Stomach (tissue), 19 donors: ENCODE results near the gene CES5A. TPM values are rescaled to one million over a fixed set of nuclear protein-coding genes. Genes with fewer than 3 reads are reported as not detected.

Experiments
- DNase-seq, 2 donors: peaks; one replicate each; pipeline versions ENCODE4 v3.0.0 to v3.0.0-alpha.2; 2013 to 2019
- H3K27ac ChIP-seq, 5 donors: fragments of 200-600 bp in 4 of 5; sonication (generic) in 4 of 5; one replicate each; pipeline ENCODE4 v1.5.1; 2013 to 2019; ENCODE audit warnings: mild to moderate bottlenecking in 1 of 5, moderate library complexity in 1 of 5
- H3K27me3 ChIP-seq, 3 donors: fragments of 200-600 bp; sonication (generic); one replicate each; pipeline ENCODE4 v1.5.1; 2017 to 2019; ENCODE audit warnings: mixed run types in 1 of 3
- H3K36me3 ChIP-seq, 4 donors: fragments of 200-600 bp; sonication (generic); 1 replicate in 3 of 4; 2 replicates in 1 of 4; pipeline ENCODE4 v1.5.1; 2016 to 2019
- H3K4me1 ChIP-seq, 4 donors: fragments of 200-600 bp; sonication (generic); one replicate each; pipeline ENCODE4 v1.5.1; 2016 to 2019
- H3K4me3 ChIP-seq, 4 donors: fragments of 200-600 bp; sonication (generic) in 3 of 4; one replicate each; pipeline ENCODE4 v1.5.1; 2016 to 2019; ENCODE audit warnings: mild to moderate bottlenecking in 1 of 4
- H3K9me3 ChIP-seq, 4 donors: fragments of 200-600 bp; sonication (generic); one replicate each; pipeline ENCODE4 v1.5.1; 2016 to 2019
- CTCF ChIP-seq, 7 experiments: fragments of 450-650 bp in 4 of 7; fragments of 200-600 bp in 3 of 7; sonication (generic) in 3 of 7; IDR thresholded peaks; one replicate each; pipeline ENCODE4 v1.5.1; 2016 to 2019; ENCODE audit warnings: antibody characterized with exemption in 7 of 7, control low read depth in 2 of 7, mild to moderate bottlenecking in 1 of 7
- EP300 ChIP-seq: sonication (generic); formaldehyde crosslinking; IDR thresholded peaks from one replicate; pipeline ENCODE4 v1.6.1; 2017; ENCODE audit warnings: antibody characterized with exemption
- POLR2A ChIP-seq, 4 donors: fragments of 450-650 bp; IDR thresholded peaks; one replicate each; pipeline ENCODE4 v1.6.1; 2016; ENCODE audit warnings: antibody characterized with exemption in 4 of 4, control low read depth in 2 of 4, mild to moderate bottlenecking in 1 of 4, moderate library complexity in 1 of 4
- POLR2AphosphoS5 ChIP-seq, 3 donors: sonication (generic); formaldehyde crosslinking; IDR thresholded peaks; one replicate each; pipeline ENCODE4 v1.6.1; 2016; ENCODE audit warnings: antibody characterized with exemption in 3 of 3
- WGBS, 5 donors: extraction: QIAGEN DNeasy Blood & Tissue Kit in 3 of 5; methylation state at CpG; one replicate each; pipeline versions ENCODE4 v1.1.5 to v1.1.7; 2013 to 2018; 5-methylcytosine and 5-hydroxymethylcytosine counted together
- intact Hi-C: fragments of 100-400 bp; cut with DNase I; formaldehyde crosslinking; loops from one replicate; pipeline ENCODE4 v1.15.1; 2023; ENCODE audit warnings: low total_unique reads
- long read RNA-seq, 10 donors: transcript quantifications; one replicate each; lab custom pipeline, GENCODE V29; 2026
- polyA plus RNA-seq, 3 donors: library from polyadenylated mRNA; stranded (reverse); fragments of 200-250 nt; gene quantifications; one replicate each; pipeline ENCODE4 v1.2.3, GENCODE V29; 2013
- total RNA-seq, 5 donors: library from RNA; depleted of rRNA; stranded (reverse); fragments of >200 nt; gene quantifications; one replicate each; pipeline versions ENCODE4 v1.1.0 to v1.2.3, GENCODE V29; 2014 to 2016
- donor health status: healthy with polysubstance abuse.
- donor health status: Bipolar disorder and iron deficiency.
- donor health status: healthy.

Gene CES5A
- total RNA-seq (not detected), polyA plus RNA-seq (not detected)
- long read RNA-seq, donor 1, result 0 reads
- long read RNA-seq, donor 2, result 0 reads
- long read RNA-seq, donor 3, result 0 reads
- long read RNA-seq, donor 4, result 0 reads
- long read RNA-seq, donor 5, result 0 reads
- long read RNA-seq, donor 6, result 0 reads
- long read RNA-seq, donor 7, result 0 reads
- long read RNA-seq, donor 8, result 0 reads
- long read RNA-seq, donor 9, result 0 reads
- long read RNA-seq, donor 10, result 0 reads

DNA sequence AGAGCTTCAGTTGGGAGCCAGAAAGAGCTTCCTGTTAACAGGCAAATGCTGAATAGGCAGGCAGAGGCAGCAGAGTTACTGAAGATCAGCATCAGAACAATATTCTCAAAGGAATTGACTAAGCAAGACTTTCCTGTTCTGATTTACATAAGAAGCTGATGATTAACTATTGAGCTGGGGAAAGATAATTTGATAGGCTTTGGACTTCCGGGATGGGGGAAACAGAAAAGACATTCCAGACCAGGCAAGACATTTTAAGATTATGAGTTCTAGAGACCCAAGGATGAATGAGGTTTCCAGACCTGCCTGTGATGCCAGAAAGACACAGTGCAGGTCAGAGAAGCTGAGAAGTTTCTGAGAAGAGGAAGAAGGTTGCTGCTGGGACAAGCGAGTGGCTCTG is at the start of gene CES5A:
TSS of gene CES5A (minus strand) at position 101 of the 400 bp plus-strand sequence. CDS start 152 bp downstream, outside the sequence.
- H3K27me3 ChIP-seq, result peaks cover 0 to 28% (median 0%) of the 10 kb centered on the region in 3 donors
- H3K36me3 ChIP-seq, result no peaks in the 10 kb centered on the region
- no peaks in the 10 kb centered on the region for H3K4me1 ChIP-seq
- no peak within 1 kb of the TSS for H3K27ac ChIP-seq
- no peak within 1 kb of the TSS for H3K4me3 ChIP-seq
- no peak for TF ChIP-seq CTCF (IDR thresholded peaks at IDR 0.05)
- H3K9me3 ChIP-seq, result no peaks in the 10 kb centered on the region
- intact Hi-C loops, result no loop called here
- 56 to 68% (median 66%) methylated on average over 2 of the region's 2 CpGs for WGBS, 5 donors
- DNase-seq, result no peak

DNA sequence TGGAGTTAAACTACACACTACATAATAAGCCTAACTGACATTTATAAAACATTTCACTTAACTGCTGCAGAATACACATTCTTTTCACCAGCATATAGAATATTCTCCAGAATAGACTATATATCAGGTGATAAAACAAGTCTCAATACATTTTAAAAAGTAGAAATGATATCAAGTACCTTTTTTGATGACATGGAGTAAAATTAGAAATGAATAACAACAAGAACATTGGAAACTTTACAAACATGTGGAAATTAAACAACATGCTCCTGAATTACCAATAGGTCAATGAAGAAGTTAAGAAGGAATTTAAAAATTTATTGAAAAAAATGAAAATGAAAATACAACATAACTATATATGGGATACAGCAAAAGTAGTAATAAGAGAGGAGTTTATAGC is 47.5 kb upstream of the CES5A start:
- no peaks in the 10 kb centered on the region for H3K36me3 ChIP-seq
- no peak overlapping the region for H3K4me3 ChIP-seq
- peaks cover 0 to 14% (median 0%) of the 10 kb centered on the region in 3 donors for H3K27me3 ChIP-seq
- peaks cover 0 to 11% (median 2%) of the 10 kb centered on the region in 4 donors for H3K9me3 ChIP-seq
- no peaks in the 10 kb centered on the region for H3K4me1 ChIP-seq
- no peak for TF ChIP-seq CTCF (IDR thresholded peaks at IDR 0.05)
- no peak for TF ChIP-seq POLR2AphosphoS5 (IDR thresholded peaks at IDR 0.05)
- TF ChIP-seq EP300, result no peak
- TF ChIP-seq POLR2A (IDR thresholded peaks at IDR 0.05), result no peak
- intact Hi-C loops, result no loop called here
- DNase-seq, result no peak
- H3K27ac ChIP-seq, result no peak overlapping the region

- Histone ChIP-seq H3K9me3 (peaks cover 0 to 11% (median 2%) of the 10 kb centered on the region in 4 donors), H3K4me3 (no peak overlapping the region), H3K27ac (no peak overlapping the region), H3K36me3 (no peaks in the 10 kb centered on the region), H3K27me3 (peaks cover 0 to 14% (median 0%) of the 10 kb centered on the region in 3 donors), H3K4me1 (no peaks in the 10 kb centered on the region)
- DNase-seq, result no peak
- 69 to 93% (median 75%) methylated on average over 1 of the region's 1 CpG for WGBS, 5 donors
- TF ChIP-seq CTCF (IDR thresholded peaks at IDR 0.05) (no peak), POLR2A (IDR thresholded peaks at IDR 0.05) (no peak), EP300 (no peak), POLR2AphosphoS5 (IDR thresholded peaks at IDR 0.05) (no peak)
- intact Hi-C loops, result no loop called here
These were observed 42.4 kb upstream of the CES5A start for GRCh38 chr16:55917373-55918160.

DNA sequence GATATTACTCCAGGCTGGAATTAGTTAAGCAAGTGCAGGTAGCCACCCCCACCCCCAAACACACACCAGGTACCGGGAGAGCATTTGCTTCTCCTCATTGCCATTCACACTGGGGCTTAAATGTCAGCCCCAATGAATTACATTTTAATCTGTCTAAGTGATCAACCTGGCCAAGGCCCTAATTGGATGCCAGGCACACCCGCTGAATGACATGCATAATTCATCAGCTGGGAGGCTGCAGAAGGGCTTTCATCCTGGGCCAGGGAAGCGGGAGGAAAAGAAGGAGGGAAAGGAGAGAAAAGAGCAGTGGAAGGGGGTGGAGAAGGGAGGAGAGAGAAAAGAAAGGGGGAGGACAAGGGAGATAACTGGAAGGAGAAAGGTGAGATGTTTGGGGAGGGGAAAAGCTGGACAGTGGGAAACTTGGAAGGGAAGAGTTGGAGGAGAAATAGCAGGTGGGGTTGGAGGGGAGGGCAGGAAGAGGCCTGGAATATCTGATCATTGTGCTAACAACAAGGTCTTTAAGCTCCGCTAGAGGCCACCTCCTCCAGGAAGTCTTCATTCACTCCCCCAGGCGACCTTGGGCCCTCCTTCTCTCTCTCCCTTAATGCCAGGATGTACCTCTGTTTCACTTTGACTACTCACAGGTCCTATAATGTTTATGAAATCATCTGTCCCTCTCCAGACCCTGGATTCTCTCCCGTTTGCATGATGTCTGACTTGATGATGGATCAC is 40.1 kb upstream of the CES5A start:
- no peak for DNase-seq
- Histone ChIP-seq H3K27me3 (peaks cover 0 to 12% (median 0%) of the 10 kb centered on the region in 3 donors), H3K4me1 (no peaks in the 10 kb centered on the region), H3K27ac (no peak overlapping the region), H3K4me3 (no peak overlapping the region), H3K9me3 (peaks cover 0 to 9% (median 4%) of the 10 kb centered on the region in 4 donors), H3K36me3 (no peaks in the 10 kb centered on the region)
- WGBS, 5 donors, result 53 to 79% (median 69%) methylated on average over 6 of the region's 6 CpGs
- TF ChIP-seq POLR2A (IDR thresholded peaks at IDR 0.05), result no peak
- TF ChIP-seq EP300, result no peak
- TF ChIP-seq POLR2AphosphoS5 (IDR thresholded peaks at IDR 0.05), result no peak
- TF ChIP-seq CTCF (IDR thresholded peaks at IDR 0.05), result no peak
- intact Hi-C loops, result no loop called here
